ENCODE data around the gene SLC35G1. TPM values are rescaled to one million over a fixed set of nuclear protein-coding genes. Genes with fewer than 3 reads are reported as not detected.

SLC35G1 gene
- total RNA-seq, 1 experiment from 2014 or later = 5.1 TPM

- Mint-ChIP-seq H3K9me3 (no peaks in the 10 kb centered on the region), H3K36me3 (no peaks in the 10 kb centered on the region), H3K4me3 (no peak overlapping the region), H3K27ac (no peak overlapping the region), H3K27me3 (ENCODE audit: low read depth) (peaks cover 12% of the 10 kb centered on the region), H3K4me1 (peaks cover 14% of the 10 kb centered on the region)
- ChIA-PET CTCF (interaction anchor here (0.7 kb wide), 1 partner anchor 54 kb away, joined by 3 read pairs; no protein-coding TSS in a partner anchor), POLR2A (no interaction called here)
- TF ChIP-seq NFE2L1 (CRISPR knock-in tag; IDR thresholded peaks at IDR 0.05) (no peak), E2F5 (CRISPR knock-in tag; IDR thresholded peaks at IDR 0.05) (no peak), SOX15 (CRISPR knock-in tag; IDR thresholded peaks at IDR 0.05) (no peak), NFYB (CRISPR knock-in tag; conservative IDR thresholded peaks at IDR 0.05; ENCODE audit: low read depth) (no peak), ZNF219 (CRISPR knock-in tag; IDR thresholded peaks at IDR 0.05; ENCODE audit: borderline replicate concordance) (no peak), ZSCAN18 (CRISPR knock-in tag; IDR thresholded peaks at IDR 0.05) (no peak), HMGXB4 (CRISPR knock-in tag; IDR thresholded peaks at IDR 0.05) (no peak), JUN (CRISPR knock-in tag; IDR thresholded peaks at IDR 0.05) (no peak), ZMAT4 (CRISPR knock-in tag; IDR thresholded peaks at IDR 0.05) (no peak), PREB (CRISPR knock-in tag; IDR thresholded peaks at IDR 0.05; ENCODE audit: borderline replicate concordance) (no peak), SMAD3 (CRISPR knock-in tag; IDR thresholded peaks at IDR 0.05; ENCODE audit: borderline replicate concordance) (no peak), ZBTB43 (CRISPR knock-in tag; IDR thresholded peaks at IDR 0.05) (no peak), NR1H2 (CRISPR knock-in tag; IDR thresholded peaks at IDR 0.05) (no peak), ZNF281 (CRISPR knock-in tag; IDR thresholded peaks at IDR 0.05) (no peak)
- DNase-seq (ENCODE audit: low spot score) = no peak
- no peak for ATAC-seq
These were observed 18.8 kb upstream of the SLC35G1 start for GRCh38 chr10:93875032-93875358.

- Mint-ChIP-seq H3K4me3 (no peak overlapping the region), H3K27ac (no peak overlapping the region)
- ATAC-seq = no peak
- no peak for TF ChIP-seq TCF7 (CRISPR knock-in tag; IDR thresholded peaks at IDR 0.05; ENCODE audit: low read depth)
- TF ChIP-seq FOXP4 (CRISPR knock-in tag; IDR thresholded peaks at IDR 0.05) = no peak
- no peak for TF ChIP-seq ZNF416 (CRISPR knock-in tag; IDR thresholded peaks at IDR 0.05)
- TF ChIP-seq GABPB1 (CRISPR knock-in tag; IDR thresholded peaks at IDR 0.05) = no peak
- TF ChIP-seq CBFB (CRISPR knock-in tag; IDR thresholded peaks at IDR 0.05; ENCODE audit: low read depth) = no peak
- no peak for TF ChIP-seq ZNF423 (CRISPR knock-in tag; IDR thresholded peaks at IDR 0.05)
- TF ChIP-seq SMAD4 (CRISPR knock-in tag; IDR thresholded peaks at IDR 0.05) = no peak
- no peak for TF ChIP-seq HMGXB4 (CRISPR knock-in tag; IDR thresholded peaks at IDR 0.05)
- TF ChIP-seq MAX (CRISPR knock-in tag; IDR thresholded peaks at IDR 0.05) = no peak
- TF ChIP-seq NR2C2 (CRISPR knock-in tag; IDR thresholded peaks at IDR 0.05) = no peak
These were observed 17.4 kb upstream of the SLC35G1 start for GRCh38 chr10:93876381-93876780.

More at GRCh38 chr10:93876381-93876780, 17.4 kb upstream of the SLC35G1 start:
- H3K36me3 Mint-ChIP-seq = no peaks in the 10 kb centered on the region
- no peak for DNase-seq (ENCODE audit: low spot score)
- ChIA-PET CTCF (interaction anchor here (0.6 kb wide), 1 partner anchor 401 kb away, joined by 5 read pairs; no protein-coding TSS in a partner anchor), POLR2A (no interaction called here)
- H3K9me3 Mint-ChIP-seq = no peaks in the 10 kb centered on the region
- peaks cover 14% of the 10 kb centered on the region for H3K4me1 Mint-ChIP-seq
- peaks cover 12% of the 10 kb centered on the region for H3K27me3 Mint-ChIP-seq (ENCODE audit: low read depth)

Measured in WTC11 (cell line).